NCI-H69 (cell line): ENCODE measurements around the gene TAF7L.

Source experiments
- DNase-seq: peaks from one replicate; lab custom pipeline; 2025; lab: John Stamatoyannopoulos, UW

TAF7L gene

GRCh38 chrX:101223226-101223625 is 67.9 kb downstream of the TAF7L start:
- no peak for DNase-seq

GRCh38 chrX:101220662-101221260 is 70.4 kb downstream of the TAF7L start:
- DNase-seq: peak; percentile 13

DNA sequence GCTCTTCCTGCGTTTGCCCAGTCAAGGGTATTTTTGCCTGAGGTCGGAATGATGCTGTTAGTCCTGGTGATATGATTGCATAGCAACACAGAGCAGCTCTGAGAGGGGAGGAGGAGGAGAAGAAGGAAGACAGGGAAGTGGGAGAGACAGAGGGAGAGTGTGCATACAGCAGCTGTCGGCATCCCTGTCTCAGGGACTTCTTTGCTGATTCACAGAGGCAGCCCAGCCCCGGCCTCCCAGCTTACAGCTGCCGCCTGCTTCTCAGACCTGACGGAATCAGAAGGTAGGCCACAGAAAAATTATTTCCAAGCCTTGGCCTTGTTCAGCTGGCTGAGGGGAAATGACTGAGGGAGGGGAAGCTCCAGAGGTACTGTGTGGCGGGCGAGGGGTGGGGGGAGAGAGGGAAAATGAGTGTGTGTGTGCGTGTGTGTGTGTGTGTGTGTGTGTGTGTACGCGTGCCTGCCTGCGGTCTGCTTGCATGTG is 71.2 kb downstream of the TAF7L start:
- DNase-seq: no peak

DNA sequence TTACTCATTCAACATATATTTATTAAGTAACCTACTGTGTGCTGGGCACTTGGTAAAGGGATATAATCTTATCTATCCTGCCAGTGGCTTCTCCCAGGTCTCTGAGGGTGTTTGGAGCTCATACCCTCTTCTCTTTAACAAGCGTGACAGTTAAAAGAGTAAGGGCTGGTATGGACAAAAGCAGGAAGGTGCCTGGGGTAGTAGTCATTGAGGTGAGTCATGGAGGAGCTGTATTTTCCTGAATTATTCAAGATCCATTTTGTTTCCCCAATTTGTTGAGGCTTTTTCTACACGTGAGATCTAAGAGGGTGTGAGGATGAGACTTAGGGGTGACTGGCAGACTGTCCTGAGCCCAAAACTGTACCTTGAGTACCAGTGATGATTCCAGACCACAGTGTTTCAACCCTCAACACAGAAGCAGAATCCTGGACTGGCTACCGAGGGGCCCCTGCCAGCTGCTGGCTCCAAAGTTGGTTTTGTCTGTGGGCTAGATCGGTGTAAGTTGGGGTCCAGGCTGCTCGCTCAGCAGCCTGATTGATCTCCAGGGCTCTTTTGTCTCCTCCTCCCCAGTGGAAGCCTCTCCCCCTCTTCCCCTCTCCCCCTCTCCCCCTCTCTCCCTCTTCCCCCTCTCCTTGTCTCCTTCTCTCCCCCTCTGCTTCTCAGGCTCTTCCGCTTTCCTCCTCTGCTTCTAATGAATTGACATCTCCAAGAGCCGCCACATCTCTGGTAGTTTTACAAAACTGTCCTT is 71.8 kb downstream of the TAF7L start, which contains the start of gene DRP2:
TSS of gene DRP2 (plus strand) at position 671 of the 748 bp plus-strand sequence. CDS start 11,862 bp downstream, outside the sequence.
- no peak for DNase-seq
